ENCODE data around the gene NELFCD. TPM values are rescaled to one million over a fixed set of nuclear protein-coding genes. Genes with fewer than 3 reads are reported as not detected.

NELFCD gene
- total RNA-seq, 6 experiments from 2014 or later: 31.1 to 41.4 (median 36.5) TPM

GRCh38 chr20:58971429-58971828 is 9.6 kb upstream of the NELFCD start:
- Histone ChIP-seq H3K27ac (no peak overlapping the region), H3K4me1 (no peaks in the 10 kb centered on the region), H3K4me3 (no peak overlapping the region), H3K36me3 (no peaks in the 10 kb centered on the region), H3K9me3 (peaks cover 0 to 3% (median 0%) of the 10 kb centered on the region in 4 donors), H3K27me3 (no peaks in the 10 kb centered on the region)
- 67% methylated on average over 5 of the region's 6 CpGs for WGBS (ENCODE audit: insufficient coverage, low coverage, low lambda C conversion rate, missing lambda C conversion rate)
- DNase-seq (no peak), ATAC-seq (no peak)
- intact Hi-C loops (cut with DNase I): no loop called here
- TF ChIP-seq POLR2A (IDR thresholded peaks at IDR 0.05): no peak
- no peak for TF ChIP-seq CTCF (IDR thresholded peaks at IDR 0.05)

GRCh38 chr20:58973179-58973578 is 7.9 kb upstream of the NELFCD start:
- Histone ChIP-seq H3K9me3 (peaks cover 0 to 3% (median 0%) of the 10 kb centered on the region in 4 donors), H3K27me3 (no peaks in the 10 kb centered on the region), H3K36me3 (no peaks in the 10 kb centered on the region), H3K4me3 (no peak overlapping the region), H3K4me1 (no peaks in the 10 kb centered on the region), H3K27ac (no peak overlapping the region)
- WGBS (ENCODE audit: insufficient coverage, low coverage, low lambda C conversion rate, missing lambda C conversion rate): 76% methylated on average over 4 of the region's 4 CpGs
- intact Hi-C loops (cut with DNase I): no loop called here
- ATAC-seq (no peak), DNase-seq (no peak)
- TF ChIP-seq POLR2A (IDR thresholded peaks at IDR 0.05) (no peak), CTCF (IDR thresholded peaks at IDR 0.05) (no peak)

- DNase-seq (no peak), ATAC-seq (no peak)
- WGBS (ENCODE audit: insufficient coverage, low coverage, low lambda C conversion rate, missing lambda C conversion rate): 71% methylated on average over 2 of the region's 3 CpGs
- no peaks in the 10 kb centered on the region for H3K27me3 ChIP-seq
- H3K27ac ChIP-seq: no peak overlapping the region
- peaks cover 0 to 3% (median 0%) of the 10 kb centered on the region in 4 donors for H3K9me3 ChIP-seq
- no peak for TF ChIP-seq CTCF (IDR thresholded peaks at IDR 0.05)
- TF ChIP-seq POLR2A (IDR thresholded peaks at IDR 0.05): no peak
- no peak overlapping the region for H3K4me3 ChIP-seq
- H3K4me1 ChIP-seq: no peaks in the 10 kb centered on the region
- no peaks in the 10 kb centered on the region for H3K36me3 ChIP-seq
- intact Hi-C loops (cut with DNase I): no loop called here
Measured at GRCh38 chr20:58973866-58974265, 7.2 kb upstream of the NELFCD start.

GRCh38 chr20:58975353-58975752 is 5.7 kb upstream of the NELFCD start:
- intact Hi-C loops (cut with DNase I): no loop called here

More at GRCh38 chr20:58975353-58975752, 5.7 kb upstream of the NELFCD start:
- WGBS (ENCODE audit: insufficient coverage, low coverage, low lambda C conversion rate, missing lambda C conversion rate): 68% methylated on average over 1 of the region's 1 CpG
- Histone ChIP-seq H3K27me3 (no peaks in the 10 kb centered on the region), H3K27ac (no peak overlapping the region), H3K4me1 (no peaks in the 10 kb centered on the region), H3K4me3 (no peak overlapping the region), H3K9me3 (peaks cover 0 to 3% (median 0%) of the 10 kb centered on the region in 4 donors), H3K36me3 (no peaks in the 10 kb centered on the region)
- no peak for DNase-seq
- TF ChIP-seq CTCF (IDR thresholded peaks at IDR 0.05) (no peak), POLR2A (IDR thresholded peaks at IDR 0.05) (no peak)
- ATAC-seq: no peak
